NCI-H748 treated with DMSO at 0.1 percent for 48 hours (cell line): ENCODE data around the gene PLK3.
"Not testable (repeated sequence)": the region's sequence is repeated elsewhere in the genome, so short reads cannot be mapped to it uniquely, and the experiment has no call there.

Experiments used
- DNase-seq: peaks from one replicate; lab custom pipeline; 2025; lab: John Stamatoyannopoulos, UW

Gene PLK3

GRCh38 chr1:44808938-44809917 is 9.1 kb downstream of the PLK3 start:
- DNase-seq, result no peak

GRCh38 chr1:44810101-44810761 is 10.1 kb downstream of the PLK3 start:
- DNase-seq, result no peak

- DNase-seq, result not testable (repeated sequence)
These were observed 10.6 kb downstream of the PLK3 start for GRCh38 chr1:44810762-44811105.

GRCh38 chr1:44811234-44811633 is 11.1 kb downstream of the PLK3 start:
- no peak for DNase-seq

GRCh38 chr1:44812822-44813543 is 12.8 kb downstream of the PLK3 start:
- DNase-seq, result no peak

GRCh38 chr1:44815926-44816325 is 15.7 kb downstream of the PLK3 start:
- DNase-seq, result not testable (repeated sequence)

GRCh38 chr1:44817307-44817706 is 17.1 kb downstream of the PLK3 start:
- DNase-seq, result no peak

- DNase-seq, result no peak
These were observed 17.8 kb downstream of the PLK3 start for GRCh38 chr1:44817771-44818495.

- DNase-seq, result no peak
These were observed 19.0 kb downstream of the PLK3 start for GRCh38 chr1:44819196-44819607.

GRCh38 chr1:44819608-44820327 is 19.6 kb downstream of the PLK3 start:
- peak; percentile 53 for DNase-seq

GRCh38 chr1:44820328-44821239 is 20.4 kb downstream of the PLK3 start:
- no peak for DNase-seq

- no peak for DNase-seq
These were observed 21.1 kb downstream of the PLK3 start for GRCh38 chr1:44821240-44821715.

GRCh38 chr1:44822131-44822701 is 22.0 kb downstream of the PLK3 start:
- DNase-seq, result no peak

- DNase-seq, result no peak
These were observed 22.8 kb downstream of the PLK3 start for GRCh38 chr1:44822981-44823451.

- not testable (repeated sequence) for DNase-seq
These were observed 24.2 kb downstream of the PLK3 start for GRCh38 chr1:44824392-44824791.

GRCh38 chr1:44826375-44827196 is 26.4 kb downstream of the PLK3 start:
- DNase-seq, result no peak

- no peak for DNase-seq
These were observed 27.2 kb downstream of the PLK3 start for GRCh38 chr1:44827197-44828002.
